Midbrain (tissue), 1 donor: ENCODE data around the gene KRTAP9-9.
"Not testable (repeated sequence)": the region's sequence is repeated elsewhere in the genome, so short reads cannot be mapped to it uniquely, and the experiment has no call there.

ENCODE experiments used
- DNase-seq: peaks from one replicate; lab custom pipeline; 2025; lab: John Stamatoyannopoulos, UW

Gene KRTAP9-9

GRCh38 chr17:41255381-41256290, at the start of gene KRTAP9-9:
TSS of gene KRTAP9-9 (plus strand) at chr17:41255384.
- not testable (repeated sequence) for DNase-seq

- no peak for DNase-seq
These were observed 43.2 kb upstream of the KRTAP9-9 start for GRCh38 chr17:41211845-41212466.

GRCh38 chr17:41212524-41213169, 42.5 kb upstream of the KRTAP9-9 start:
- DNase-seq, result no peak

- DNase-seq, result no peak
These were observed 39.5 kb upstream of the KRTAP9-9 start for GRCh38 chr17:41215681-41216080.

DNA sequence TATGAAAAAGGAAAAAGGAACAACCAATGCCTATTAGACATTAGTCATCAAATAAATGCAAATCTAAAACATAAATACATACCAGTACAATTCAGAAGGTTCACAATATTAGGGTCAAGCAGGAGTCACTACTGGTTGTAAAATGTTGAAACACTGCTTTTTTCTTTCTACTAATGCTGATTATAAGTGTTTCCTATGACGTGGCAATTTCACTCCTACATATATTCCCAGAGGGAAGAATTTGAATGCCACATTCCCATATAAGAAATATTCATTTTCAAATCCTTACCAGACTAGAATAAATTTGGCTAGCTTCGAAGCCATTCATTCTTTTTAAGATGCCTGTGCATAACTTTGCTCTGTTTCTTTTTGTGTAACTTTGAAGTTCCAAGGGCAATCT, 31.4 kb upstream of the KRTAP9-9 start:
- DNase-seq, result no peak

DNA sequence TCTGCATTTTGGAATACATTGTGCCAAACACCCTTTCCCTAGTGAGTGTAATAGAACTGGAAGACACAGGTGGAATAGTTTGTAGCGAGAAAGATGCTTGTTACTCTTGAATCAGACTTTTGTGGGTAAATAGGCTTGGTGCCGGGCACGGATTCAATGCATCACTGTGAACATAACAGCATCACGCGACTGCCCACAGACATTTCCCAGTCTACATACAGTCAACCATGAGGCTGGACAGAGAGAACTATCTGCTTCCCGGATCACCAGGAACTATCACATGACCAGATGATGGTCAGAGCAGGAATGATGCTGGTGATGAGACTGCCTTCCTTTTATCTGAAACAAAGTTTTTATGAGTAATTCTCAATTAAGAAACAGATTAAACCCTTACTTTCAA, 29.1 kb upstream of the KRTAP9-9 start:
- DNase-seq, result no peak

DNA sequence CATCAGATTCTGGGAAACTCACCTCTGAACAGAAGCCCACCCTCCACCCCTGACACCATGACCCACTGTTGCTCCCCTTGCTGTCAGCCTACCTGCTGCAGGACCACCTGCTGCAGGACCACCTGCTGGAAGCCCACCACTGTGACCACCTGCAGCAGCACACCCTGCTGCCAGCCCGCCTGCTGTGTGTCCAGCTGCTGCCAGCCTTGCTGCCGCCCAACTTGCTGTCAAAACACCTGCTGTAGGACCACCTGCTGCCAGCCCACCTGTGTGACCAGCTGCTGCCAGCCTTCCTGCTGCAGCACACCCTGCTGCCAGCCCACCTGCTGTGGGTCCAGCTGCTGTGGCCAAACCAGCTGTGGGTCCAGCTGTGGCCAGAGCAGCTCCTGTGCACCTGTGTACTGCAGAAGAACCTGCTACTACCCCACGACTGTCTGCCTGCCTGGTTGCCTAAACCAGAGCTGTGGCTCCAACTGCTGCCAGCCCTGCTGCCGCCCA, 28.5 kb upstream of the KRTAP9-9 start, which contains the start of gene KRTAP9-2:
KRTAP9-2 (plus strand) TSS at position 51 of the 498 bp plus-strand sequence; CDS start at position 58, 7 bp downstream.
- DNase-seq, result not testable (repeated sequence)

- DNase-seq, result no peak
These were observed 25.1 kb upstream of the KRTAP9-9 start for GRCh38 chr17:41230094-41230493.

DNA sequence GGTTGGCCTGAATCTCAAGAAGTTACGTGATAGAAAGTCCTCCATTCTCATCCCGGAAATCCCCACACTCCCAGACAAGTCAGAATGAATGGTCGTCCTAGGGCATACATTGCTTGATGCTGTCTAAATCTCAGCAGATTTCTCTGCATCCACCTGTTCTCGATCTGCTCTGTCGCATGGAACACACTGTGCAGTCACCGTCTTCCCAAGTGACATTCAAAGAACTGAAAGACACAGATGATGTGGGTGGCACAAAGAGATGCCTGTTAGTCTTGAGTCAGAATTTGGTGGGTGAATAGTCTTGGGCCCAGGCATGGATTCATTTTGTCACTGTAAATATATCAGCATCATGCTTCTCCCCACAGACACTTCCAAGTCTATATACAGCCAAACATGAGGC, 23.5 kb upstream of the KRTAP9-9 start:
- no peak for DNase-seq

GRCh38 chr17:41232399-41233105, 22.6 kb upstream of the KRTAP9-9 start, which contains the start of gene KRTAP9-3:
TSS of gene KRTAP9-3 (plus strand) at chr17:41232449. CDS start at chr17:41232502, 53 bp downstream.
- DNase-seq, result not testable (repeated sequence)

DNA sequence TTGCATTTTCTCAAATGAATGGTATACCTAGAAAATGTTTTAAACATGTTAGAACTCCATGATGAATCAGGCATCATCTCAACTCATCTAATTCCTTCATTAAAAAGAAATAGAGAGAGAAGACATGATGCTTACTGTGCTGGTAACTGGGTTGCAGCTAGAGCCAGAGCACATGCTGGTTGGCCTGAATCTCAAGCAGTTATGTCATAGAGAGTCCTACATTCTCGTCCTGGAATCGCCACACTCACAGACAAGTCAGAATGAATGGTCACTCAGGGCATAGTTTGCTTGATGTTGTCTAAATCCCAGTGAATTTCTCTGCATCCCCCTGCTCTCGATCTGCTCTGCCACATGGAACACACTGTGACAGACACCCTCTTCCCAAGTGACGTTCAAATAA, 18.1 kb upstream of the KRTAP9-9 start:
- not testable (repeated sequence) for DNase-seq

GRCh38 chr17:41237949-41238437, 17.2 kb upstream of the KRTAP9-9 start, which contains the start of gene KRTAP9-8:
TSS of gene KRTAP9-8 (plus strand) at chr17:41237999. CDS start at chr17:41238052, 53 bp downstream.
- not testable (repeated sequence) for DNase-seq

DNA sequence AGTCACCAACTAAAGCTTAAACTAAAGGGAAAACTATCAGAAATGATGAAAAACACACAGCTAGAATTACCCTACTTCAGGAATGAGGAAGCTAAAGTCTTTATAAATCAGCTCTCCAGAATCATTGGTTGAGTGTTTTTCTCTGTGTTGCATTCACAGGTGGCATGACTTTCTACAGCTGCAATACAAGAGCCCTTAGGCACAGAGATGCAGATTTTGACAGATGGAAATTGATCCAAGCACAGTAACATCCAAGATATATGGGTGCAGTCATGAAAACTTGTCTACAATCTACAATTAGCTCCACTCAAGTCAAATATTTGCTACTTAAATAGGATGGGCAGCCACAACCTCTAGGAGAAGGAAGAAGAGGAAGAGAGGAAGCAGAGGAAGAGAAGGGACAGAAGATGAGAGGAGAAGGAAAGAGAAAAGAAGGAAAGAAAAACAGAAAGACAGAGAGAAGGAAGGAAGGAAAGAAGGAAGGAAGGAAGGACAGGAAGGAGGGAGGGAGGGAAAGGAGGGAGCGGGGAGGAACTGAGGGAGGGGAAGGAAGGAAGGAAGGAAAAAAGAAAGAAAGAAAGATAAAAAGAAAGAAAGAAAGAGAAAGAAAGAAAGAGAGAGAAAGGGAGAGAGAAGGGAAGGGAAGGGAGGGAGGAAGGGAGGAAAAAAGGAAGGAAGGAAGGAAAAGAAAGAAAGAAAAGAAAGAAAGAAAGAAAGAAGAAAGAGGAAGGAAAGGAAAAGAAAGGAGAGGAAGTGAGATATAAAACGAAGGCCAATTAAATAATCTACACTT, 8.0 kb upstream of the KRTAP9-9 start:
- not testable (repeated sequence) for DNase-seq

- not testable (repeated sequence) for DNase-seq
These were observed 5.4 kb upstream of the KRTAP9-9 start, which contains the start of gene KRTAP9-4 for GRCh38 chr17:41249637-41250240. TSS of gene KRTAP9-4 (plus strand) at chr17:41249687. CDS start at chr17:41249721, 34 bp downstream.

DNA sequence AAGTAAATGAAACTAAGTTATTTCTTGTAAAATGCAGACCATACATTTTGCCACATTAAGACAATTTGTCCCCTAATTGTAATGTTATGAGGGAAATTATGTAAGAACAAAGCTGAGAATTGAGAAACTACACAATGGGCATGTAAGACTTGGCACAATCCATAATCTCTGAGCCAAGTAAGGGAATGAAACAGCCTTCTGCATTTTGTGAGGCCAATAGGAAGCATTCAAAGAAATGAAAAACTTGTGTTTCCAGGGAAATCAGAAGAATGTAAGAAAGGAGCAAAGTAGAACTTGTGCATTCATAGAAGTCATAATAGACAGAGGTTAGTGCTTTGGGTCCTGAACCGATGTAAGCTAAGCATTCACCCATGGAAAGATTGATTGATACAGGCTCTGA, 3.9 kb upstream of the KRTAP9-9 start:
- DNase-seq, result no peak

DNA sequence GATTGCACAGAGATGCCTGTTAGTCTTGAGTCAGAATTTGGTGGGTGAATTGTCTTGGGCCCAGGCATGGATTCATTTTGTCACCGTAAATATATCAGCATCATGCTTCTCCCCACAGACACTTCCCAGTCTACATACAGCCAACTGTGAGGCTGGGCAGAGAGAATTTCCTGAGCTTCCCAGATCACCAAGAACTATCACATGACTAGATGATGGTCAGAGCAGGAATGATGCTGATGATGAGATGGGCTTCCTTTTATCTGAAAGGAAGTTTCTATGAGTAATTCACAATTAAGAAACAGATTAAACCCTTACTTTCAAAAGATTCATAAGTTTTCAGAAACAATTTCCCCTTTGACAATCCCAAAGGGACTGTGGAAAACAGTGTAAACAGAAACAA, 323 bp upstream of the KRTAP9-9 start:
- no peak for DNase-seq

- DNase-seq, result no peak
These were observed 1.1 kb downstream of the KRTAP9-9 start for GRCh38 chr17:41256291-41256685.

GRCh38 chr17:41258406-41258805, 3.2 kb downstream of the KRTAP9-9 start:
- no peak for DNase-seq

DNA sequence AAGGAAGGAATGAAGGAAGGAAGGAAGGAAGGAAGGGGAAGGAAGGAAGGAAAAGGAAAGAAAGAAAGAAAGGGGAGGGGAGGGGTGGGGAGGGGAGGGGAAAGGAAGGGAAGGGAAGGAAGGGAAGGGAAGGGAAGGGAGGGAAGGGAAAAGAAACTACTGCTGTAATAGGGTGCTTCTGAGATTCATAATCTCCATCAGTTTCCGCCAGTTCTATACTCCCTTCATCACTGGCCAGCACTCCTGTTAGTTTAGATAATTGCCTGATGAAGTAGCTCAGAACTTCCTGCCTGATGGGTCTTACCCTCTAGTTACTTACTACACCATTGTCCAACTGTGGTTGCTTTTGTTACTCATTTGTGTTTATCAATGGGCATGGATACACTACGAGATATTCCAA, 8.0 kb downstream of the KRTAP9-9 start:
- no peak for DNase-seq

- DNase-seq, result no peak
These were observed 9.4 kb downstream of the KRTAP9-9 start for GRCh38 chr17:41264599-41264998.
